Endothelial cell of umbilical vein (primary cell): Measurements from ENCODE around the gene RAI1.

Experiments used
- CTCF ChIP-seq, 2 donors: IDR thresholded peaks; 1 replicate in 1 of 2; 2 replicates in 1 of 2; pipeline ENCODE4 v1.5.1; 2011; ENCODE audit warnings: low read length in 2 of 2, mild to moderate bottlenecking in 2 of 2, moderate library complexity in 2 of 2, control low read depth in 1 of 2, inconsistent platforms in 1 of 2, low read depth in 1 of 2; ENCODE audit not compliant: insufficient read depth in 1 of 2; ENCODE audit errors: extremely low read depth in 1 of 2
- EZH2 ChIP-seq: IDR thresholded peaks from 2 replicates; pipeline ENCODE4 v1.6.1; 2012; ENCODE audit warnings: borderline replicate concordance, low read depth, mild to moderate bottlenecking, moderate library complexity, low read length, inconsistent platforms; ENCODE audit not compliant: severe bottlenecking
- JUN ChIP-seq: IDR thresholded peaks from 2 replicates; pipeline ENCODE4 v1.6.1; 2011; ENCODE audit warnings: borderline replicate concordance, low read depth; ENCODE audit not compliant: insufficient read length, insufficient read depth
- MYC ChIP-seq: IDR thresholded peaks from one replicate; pipeline ENCODE4 v1.6.1; 2011; ENCODE audit warnings: mild to moderate bottlenecking, low read depth, low read length
- POLR2A ChIP-seq: IDR thresholded peaks from 2 replicates; pipeline ENCODE4 v1.6.1; 2012; ENCODE audit warnings: low read depth, mild to moderate bottlenecking, control low read depth, low read length
- TF ChIP-seq, protein P1 (sequence below): IDR thresholded peaks from 2 replicates; pipeline ENCODE4 v1.6.1; 2011; ENCODE audit not compliant: insufficient read depth, insufficient read length

DNA sequence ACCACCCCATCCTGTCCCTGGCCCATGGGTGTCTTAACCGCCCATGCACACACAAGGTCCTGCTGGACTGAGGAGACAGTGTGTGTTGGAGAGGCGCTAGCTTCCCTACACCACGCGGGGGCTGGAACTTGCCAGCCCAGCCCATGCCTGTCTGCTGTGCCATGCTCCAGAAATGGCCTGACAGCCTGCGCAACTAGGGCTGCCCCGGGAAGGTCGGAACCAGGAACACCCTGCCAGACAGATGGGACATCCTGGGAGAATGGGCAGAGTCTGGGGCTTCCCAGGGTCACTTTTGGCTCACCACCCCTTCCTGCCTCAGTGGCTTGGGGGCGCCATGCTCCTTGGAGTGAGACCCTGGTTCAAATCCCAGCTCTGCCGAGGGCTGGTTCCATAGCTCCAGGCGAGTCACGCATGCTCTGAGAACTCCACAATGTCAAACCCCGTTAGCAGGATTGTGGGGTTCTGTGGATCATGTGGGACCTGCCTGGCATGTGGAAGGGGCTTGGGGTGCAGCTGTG lies 119.3 kb downstream of the RAI1 start:
- TF ChIP-seq CTCF (IDR thresholded peaks at IDR 0.05; ENCODE audit: extremely low read depth in 1 of 2, insufficient read depth in 1 of 2, low read depth in 1 of 2, low read length in 2 of 2): no peak
- TF ChIP-seq EZH2: no peak
- TF ChIP-seq MYC: no peak
- no peak for TF ChIP-seq POLR2A
- TF ChIP-seq JUN: no peak
- TF ChIP-seq, protein P1, sequence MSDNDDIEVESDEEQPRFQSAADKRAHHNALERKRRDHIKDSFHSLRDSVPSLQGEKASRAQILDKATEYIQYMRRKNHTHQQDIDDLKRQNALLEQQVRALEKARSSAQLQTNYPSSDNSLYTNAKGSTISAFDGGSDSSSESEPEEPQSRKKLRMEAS: no peak
